Activated T-helper 1 cell treated with anti-CD3 and anti-CD28 coated beads, Interleukin-2, amount 50 U/mL, for 16 hours (primary cell): ENCODE measurements around the gene OR52B6.
"Not testable (repeated sequence)": the region's sequence is repeated elsewhere in the genome, so short reads cannot be mapped to it uniquely, and the experiment has no call there.

Source experiments
- DNase-seq, 2 donors: peaks; one replicate each; pipeline ENCODE4 v3.0.0-alpha.2; 2020; ENCODE audit warnings: low read depth in 1 of 2, low spot score in 1 of 2

The OR52B6 gene, protein sequence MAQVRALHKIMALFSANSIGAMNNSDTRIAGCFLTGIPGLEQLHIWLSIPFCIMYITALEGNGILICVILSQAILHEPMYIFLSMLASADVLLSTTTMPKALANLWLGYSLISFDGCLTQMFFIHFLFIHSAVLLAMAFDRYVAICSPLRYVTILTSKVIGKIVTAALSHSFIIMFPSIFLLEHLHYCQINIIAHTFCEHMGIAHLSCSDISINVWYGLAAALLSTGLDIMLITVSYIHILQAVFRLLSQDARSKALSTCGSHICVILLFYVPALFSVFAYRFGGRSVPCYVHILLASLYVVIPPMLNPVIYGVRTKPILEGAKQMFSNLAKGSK

DNA sequence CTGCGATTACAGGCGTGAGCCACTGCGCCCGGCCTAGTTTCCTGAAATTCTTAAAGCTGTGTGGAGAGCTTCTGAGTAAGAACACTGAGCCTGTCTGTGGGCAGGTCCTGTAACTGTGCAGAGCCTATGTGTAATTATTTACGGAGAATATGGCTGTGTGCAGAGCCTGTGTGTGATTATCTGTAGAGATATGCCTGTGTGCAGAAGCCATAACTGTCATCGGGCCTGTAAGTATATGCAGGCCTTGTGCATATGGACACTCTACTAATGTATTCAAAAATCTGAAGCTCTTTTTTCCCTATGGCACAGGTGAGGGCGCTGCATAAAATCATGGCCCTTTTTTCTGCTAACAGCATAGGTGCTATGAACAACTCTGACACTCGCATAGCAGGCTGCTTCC, at the start of gene OR52B6:
Gene OR52B6 (plus strand): TSS at position 301 of the 400 bp plus-strand sequence. CDS start 0 bp downstream, at position 301.
- DNase-seq: no peak

DNA sequence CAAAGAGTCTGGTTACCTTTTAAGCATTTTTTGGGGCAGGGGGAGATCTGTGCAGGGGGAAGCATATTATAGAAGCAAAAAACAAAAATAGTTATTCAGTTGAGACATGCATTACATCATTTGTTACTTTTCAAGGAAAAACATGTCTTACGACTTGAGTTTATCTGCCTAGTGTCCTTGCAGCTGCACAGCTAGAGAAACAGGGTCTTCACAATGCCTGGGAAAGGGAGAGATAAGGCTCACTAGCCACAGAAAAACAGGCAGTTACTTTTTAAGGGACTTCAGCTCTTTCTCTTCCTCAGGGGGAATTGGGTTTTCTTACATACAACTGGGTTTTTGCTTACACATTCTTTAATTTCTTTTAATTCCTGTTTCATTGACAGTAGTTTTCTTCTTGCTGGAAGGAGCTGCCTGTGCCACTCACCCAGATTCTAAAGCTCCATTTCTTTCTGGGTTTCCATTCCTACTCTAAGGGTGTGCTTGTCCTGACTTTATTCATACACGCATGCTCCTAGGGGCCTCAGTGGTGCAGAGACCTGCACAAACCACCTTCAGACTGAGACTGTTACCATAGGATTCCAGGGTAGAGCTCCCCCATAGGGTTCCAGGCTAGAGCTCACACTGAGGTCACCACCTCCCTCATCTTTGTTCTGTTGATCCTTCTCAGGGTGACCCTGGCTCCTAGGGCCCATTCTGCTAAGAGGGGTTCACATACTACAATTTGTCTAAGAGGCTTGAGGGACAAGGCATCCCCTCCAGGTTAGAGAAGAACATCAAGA, 49.4 kb upstream of the OR52B6 start:
- no peak for DNase-seq

DNA sequence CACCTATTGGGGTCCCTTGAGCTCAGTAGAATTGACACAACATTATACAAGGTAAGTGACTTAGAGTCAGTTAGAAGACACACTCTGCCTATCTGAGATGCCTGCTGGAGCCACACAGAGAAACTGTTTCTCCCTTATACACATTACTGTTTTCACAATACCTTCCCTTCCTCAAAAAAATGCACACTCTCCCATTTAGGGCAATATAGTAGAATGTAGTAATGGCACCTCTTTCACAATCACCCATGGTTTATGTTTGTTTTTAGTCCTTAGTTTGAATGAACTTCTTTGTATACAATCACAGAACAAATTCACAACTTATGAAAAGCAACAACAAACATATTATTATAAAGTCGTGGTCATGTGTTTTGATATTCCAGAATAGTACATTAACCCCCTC, 46.6 kb upstream of the OR52B6 start:
- DNase-seq: no peak

DNA sequence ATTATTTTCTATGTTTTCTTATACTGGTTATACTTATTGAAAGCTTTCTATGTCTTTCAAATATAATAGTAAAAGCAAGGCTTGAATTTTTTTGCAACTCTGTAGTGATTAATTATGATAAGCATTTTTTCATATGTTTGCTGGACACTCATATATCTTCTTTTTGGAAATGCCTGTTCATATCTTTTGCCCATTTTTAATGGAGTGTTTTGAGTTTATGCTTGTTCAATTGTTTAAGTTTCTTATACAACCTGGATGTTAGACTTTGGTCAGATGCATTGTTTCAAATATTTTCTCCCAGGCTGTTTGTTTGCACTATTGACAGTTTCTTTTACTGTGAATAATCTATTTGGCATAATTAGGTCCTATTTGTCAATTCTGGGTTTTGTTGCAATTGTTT, 44.2 kb upstream of the OR52B6 start:
- no peak for DNase-seq

DNA sequence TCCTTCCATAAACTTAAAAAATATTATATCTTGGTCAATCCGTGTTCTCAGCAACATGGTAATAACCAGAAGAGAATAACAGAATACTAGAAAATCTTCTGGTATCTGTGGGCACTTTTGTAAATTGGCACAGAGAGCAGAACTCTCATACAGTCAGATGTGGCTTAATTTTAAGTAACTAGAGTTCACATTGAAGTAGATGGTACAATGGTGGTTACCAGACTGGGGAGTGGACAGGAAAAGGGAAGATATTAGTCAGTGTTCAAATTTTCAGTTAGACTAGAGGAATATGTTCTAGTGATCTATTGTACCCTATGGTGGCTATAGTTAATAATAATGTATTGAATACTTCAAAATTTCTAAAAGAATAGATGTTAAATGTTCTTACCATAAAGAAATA, 39.2 kb upstream of the OR52B6 start:
- no peak for DNase-seq

DNA sequence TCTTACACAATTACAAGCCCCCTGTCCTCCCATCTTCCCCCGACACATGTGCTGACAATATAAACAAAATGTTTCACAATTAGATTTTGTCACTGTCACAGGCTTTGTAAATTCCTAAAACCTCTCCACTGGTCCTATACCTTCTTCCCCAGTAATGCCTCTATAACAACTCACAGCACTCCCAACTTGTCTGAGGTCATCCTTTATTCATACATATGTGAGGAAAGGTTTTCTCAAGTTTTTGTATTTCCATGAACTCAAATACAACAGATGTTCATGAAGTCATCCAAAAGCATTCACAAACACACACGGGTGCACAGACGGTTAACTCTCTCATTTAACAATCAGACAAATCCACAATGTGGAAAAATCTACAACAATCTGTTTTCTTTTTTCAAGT, 34.2 kb upstream of the OR52B6 start:
- no peak for DNase-seq

DNA sequence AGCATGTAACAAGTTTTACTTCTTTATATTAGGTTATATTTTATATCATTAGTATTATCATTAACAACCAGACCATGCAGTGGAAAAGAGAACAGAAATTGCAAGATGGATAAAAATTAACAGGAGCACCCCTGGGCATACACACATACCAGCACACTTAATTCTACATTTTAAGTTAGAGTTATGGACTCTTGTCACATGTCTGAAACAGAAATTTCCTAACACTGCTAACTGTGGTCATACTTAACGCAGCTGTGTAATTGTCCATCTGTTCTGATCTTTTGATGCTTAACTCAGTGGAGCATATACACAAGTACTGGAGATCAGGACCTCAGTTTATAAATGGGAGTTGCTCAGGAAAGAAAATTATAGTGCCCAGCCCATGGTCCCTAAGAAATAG, 32.7 kb upstream of the OR52B6 start:
- DNase-seq: no peak

DNA sequence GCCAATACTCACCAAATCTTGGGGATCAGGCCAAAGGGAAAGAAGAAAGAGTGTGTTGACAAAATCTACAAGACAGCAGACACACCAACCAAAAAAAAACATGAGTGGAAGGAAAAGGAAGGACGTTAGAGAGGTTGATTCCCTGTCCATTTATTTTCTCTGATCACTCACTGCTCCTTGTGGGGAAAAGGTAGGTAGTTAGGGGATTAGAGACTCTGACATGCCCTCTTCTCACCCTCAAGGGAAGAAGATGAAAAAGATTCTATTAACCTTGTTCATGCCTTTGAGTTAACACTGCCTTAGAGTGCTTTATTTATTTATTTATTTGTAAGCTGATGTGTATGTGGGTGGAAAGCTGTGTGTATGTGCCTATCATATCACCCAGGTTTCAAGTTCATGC, 32.2 kb upstream of the OR52B6 start, which contains the start of gene OR52H1:
Gene OR52H1 (minus strand): TSS at position 101 of the 400 bp plus-strand sequence. CDS start 3,035 bp downstream, outside the sequence.
- no peak for DNase-seq

DNA sequence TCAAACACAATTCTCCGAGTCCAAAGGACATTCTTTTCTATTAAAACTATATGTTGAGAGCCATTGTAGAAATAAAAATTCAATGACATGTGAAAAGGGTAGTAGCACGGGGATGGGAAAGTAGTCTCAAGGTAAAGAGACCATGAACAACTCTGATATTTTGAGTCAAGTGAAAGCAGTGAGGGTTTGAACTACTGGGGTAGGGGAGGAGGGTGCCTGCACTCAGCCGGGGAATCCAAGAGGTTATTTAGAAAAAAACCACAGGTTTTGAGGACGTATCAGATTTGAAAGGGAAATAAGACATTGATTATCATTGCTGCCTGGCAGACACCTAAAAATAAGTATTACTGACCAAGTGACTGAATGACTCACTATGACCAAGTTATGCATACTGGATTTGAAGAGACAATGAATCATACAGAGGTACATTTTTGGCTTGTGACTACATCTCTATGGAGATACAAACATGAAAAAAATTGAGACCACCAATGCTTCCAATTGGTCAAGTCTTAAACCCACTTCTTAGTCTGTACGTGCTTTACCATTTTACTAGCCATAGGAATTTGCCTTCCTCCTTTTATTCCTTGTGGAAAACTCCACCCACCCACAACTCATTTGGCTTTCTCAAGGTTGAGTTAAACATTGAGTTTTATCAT, 30.1 kb upstream of the OR52B6 start:
- DNase-seq: no peak

DNA sequence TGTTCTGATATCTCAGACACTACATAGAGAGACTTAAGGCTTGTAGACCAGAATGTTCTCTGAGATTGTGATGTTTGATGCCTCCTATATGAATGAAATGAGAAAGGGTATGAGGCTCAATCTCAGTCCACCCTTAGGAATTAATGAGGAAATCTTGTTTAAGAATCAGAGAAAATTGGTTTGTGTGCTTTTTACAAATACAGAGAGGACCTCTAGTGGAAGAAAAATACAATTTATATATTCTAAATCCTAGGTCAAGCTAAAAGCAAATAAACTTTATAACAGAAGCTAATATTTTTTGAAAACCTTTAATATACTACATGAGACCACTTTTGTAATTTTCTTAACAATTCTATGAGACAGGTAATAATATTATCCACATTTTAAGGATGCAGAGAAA, 27.3 kb upstream of the OR52B6 start:
- no peak for DNase-seq

DNA sequence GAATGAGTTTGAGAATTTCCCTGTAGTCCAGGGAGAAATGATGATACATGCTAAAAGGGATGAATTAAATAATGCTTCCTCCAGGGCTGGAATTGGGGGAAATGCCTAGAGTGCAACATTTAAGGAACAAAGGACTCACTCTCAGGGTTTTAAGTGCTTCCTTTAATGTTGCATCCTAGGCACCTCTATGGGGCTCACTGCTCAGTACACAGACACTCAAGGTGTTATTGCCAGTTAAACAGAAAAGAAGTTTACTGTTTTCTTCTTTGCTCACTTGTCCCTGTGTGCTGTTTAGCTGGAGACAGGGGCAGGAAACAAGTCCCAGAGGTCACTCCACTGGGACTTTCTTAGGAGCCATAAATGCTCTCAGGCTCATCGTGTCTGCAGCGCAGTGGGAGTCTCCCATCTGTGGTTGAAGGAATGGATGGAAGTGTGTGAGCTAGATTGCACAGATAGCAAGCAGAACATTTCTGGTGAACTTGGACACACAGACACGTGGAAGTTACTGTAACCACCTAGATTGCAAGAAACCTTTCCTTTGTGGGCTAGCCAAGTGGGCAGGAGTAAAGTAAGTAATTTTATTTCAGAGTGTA, 24.0 kb upstream of the OR52B6 start:
- DNase-seq: no peak

DNA sequence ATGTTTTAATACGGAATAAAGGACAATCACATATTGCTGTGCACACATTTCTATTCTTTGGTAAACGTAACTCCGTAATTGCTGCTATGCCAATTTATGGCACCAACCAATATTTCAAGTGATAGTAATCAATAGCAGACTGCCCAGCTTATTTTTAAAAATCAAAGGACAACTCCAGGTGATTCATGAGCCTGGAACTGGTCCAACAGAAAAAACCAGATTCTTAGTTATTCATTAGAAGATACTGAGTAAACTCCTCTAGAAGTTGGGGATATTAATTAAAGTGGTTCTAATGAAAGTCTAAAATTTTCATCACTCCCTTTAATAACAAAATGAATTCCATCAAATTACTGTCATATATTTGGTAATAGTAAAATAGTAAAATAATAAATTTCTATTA, 22.9 kb upstream of the OR52B6 start:
- no peak for DNase-seq

DNA sequence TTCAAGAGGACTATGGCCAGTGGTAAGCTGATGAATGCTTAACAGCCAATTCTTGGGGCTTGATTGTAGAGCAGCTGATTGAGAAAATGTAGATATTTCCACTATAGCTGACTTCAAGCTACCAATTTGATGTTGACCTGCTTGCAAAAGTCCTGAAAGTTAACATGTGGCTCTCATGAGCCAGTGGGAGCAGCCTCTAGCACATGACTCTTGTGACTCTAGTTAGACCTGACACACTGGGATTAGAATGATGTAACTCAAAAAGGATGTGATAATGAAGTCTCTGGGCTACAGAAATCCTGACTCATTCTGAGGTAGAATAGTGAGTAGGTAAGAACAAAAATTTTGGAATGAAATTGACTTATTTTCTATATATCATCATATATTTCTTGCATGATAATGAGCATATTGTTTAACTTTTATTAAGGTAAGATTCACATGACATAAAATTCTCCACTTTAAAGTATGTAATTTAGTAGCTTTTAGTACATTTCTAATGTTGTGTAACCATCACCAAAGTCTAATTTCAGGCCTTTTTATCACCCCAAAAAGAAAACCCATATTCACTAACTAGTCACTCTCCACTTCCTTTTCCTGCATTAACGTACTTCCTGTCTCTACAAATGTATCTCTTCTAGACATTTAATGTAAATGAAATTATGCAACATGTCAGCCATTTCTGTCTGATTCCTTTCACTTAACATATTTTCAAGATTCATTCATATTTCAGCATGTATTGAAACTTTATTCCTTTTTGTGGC, 16.2 kb upstream of the OR52B6 start:
- DNase-seq: no peak

DNA sequence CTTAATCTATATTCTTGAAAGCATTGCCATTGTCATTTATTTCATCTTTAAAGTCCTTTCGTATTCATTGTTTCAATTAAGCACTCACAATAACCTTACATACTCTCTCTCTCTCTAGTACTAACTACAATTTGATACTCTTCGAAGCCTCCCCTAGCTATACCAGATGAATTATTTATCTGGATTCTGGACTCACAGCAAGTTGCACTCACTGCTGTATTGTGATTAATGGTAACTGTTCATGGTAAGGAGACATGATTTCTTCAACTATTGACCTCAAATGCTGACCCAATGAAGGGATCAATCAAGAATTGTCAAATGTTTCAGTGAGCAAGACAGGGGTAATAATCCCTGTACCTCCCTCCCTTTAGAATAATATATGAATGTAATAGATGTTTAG, 6.0 kb upstream of the OR52B6 start:
- no peak for DNase-seq

DNA sequence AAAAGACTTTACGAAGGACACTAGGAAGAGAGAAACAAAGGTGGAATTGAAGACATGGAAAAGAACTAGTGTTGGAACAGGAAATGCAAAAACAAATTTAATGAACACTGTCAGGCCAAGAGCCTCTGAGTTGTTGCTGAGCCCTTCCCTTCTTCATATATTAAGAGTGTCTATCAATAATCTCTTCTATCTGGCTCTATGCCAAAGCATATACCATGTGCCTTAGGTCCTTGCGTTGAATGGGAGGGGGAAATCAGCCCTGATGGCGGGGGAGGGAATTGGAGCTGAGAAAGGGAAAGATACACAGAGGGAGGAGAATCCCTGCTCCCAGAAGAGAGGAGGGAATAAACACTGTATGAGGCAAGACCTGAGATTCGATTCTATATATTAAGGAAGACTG, 5.5 kb upstream of the OR52B6 start:
- no peak for DNase-seq

DNA sequence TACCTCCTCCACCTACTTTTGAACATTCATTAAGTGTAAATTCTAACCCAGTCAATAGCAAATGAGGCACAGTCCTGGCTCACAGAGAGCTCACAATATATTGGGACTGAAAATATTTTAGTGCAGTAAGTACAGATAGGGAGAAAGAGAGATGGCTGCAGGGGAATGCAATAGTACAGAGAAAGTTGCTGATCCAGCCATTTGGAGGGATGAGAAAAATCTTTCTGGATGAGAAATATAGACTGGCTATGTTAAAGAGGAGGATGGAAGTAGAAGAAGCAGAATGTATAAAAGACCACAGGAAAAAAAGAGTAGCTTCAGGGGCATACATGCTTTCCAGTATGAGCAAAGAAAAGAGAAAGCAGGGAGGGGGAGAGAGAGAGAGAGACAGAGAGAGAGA, 3.6 kb upstream of the OR52B6 start:
- DNase-seq: no peak

DNA sequence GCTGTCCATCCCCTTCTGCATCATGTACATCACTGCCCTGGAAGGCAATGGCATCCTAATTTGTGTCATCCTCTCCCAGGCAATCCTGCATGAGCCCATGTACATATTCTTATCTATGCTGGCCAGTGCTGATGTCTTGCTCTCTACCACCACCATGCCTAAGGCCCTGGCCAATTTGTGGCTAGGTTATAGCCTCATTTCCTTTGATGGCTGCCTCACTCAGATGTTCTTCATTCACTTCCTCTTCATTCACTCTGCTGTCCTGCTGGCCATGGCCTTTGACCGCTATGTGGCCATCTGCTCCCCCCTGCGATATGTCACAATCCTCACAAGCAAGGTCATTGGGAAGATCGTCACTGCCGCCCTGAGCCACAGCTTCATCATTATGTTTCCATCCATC, 337 bp downstream of the OR52B6 start:
- no peak for DNase-seq

DNA sequence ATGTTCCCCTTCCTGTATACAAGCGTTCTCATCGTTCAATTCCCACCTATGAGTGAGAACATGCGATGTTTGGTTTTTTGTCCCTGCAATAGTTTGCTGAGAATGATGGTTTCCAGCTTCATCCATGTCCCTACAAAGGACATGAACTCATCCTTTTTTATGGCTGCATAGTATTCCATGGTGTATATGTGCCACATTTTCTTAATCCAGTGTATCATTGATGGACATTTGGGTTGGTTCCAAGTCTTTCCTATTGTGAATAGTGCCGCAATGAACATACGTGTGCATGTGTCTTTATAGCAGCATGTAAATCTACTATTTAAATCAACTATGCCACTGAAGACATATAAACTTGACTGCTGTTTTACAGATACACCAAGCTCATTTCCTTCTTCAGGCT, 3.8 kb downstream of the OR52B6 start:
- DNase-seq: not testable (repeated sequence)

DNA sequence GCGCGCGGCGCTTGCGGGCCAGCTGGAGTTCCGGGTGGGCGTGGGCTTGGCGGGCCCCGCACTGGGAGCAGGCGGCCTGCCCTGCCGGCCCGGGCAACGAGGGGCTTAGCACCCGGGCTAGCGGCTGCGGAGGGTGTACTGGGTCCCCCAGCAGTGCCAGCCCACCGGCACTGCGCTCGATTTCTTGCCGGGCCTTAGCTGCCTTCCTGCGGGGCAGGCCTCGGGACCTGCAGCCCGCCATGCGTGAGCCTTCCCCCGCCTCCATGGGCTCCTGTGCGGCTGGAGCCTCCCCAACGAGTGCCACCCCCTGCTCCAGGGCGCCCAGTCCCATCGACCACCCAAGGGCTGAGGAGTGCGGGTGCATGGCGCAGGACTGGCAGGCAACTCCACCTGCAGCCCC, 9.2 kb downstream of the OR52B6 start:
- DNase-seq: not testable (repeated sequence)

DNA sequence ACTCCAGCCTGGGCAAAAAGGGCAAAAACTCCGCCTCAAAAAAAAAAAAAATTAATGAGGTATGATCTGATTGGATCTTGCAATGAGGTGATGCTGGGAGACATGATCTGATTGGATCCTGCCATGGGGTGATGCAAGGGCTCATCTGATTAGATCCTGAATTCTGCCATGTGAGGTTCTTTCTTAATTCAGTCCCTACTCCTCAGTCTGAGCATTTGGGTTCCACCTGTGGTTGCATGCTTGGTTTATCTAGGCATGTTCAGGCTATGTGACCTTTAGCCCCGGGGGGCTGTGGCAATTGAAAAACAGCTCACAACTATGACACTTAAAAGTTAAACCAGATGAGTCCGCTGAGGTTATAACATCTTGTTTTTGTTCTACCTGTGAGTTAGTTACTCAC, 10.9 kb downstream of the OR52B6 start:
- no peak for DNase-seq

DNA sequence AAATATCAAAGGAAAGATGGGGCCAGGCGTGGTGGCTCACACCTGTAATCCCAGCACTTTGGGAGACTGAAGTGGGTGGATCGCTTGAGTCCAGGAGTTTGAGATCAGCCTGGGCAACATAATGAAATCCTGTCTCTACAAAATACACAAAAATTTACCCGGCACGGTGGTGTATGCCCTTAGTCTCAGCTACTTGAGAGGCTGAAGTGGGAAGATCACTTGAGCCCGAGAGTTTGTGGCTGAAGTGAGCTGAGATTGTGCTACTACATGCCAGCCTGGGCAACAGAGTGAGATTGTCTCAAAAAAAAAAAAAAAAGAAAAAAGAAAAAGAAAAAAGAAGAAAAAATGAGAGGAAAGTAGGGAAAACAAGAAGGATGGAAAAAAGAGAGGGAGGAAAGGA, 11.9 kb downstream of the OR52B6 start:
- no peak for DNase-seq
